Testis (tissue), 2 donors: Measurements from ENCODE around the gene ATOH8.

ENCODE experiments used
- POLR2A ChIP-seq: fragments of 450-650 bp; IDR thresholded peaks from one replicate; pipeline ENCODE4 v1.6.1; 2017; ENCODE audit warnings: antibody characterized with exemption, mild to moderate bottlenecking, moderate library complexity
- TF ChIP-seq, protein P1 (sequence below), 3 experiments: fragments of 450-650 bp in 2 of 3; fragments of 200-600 bp in 1 of 3; sonication (generic) in 1 of 3; IDR thresholded peaks; one replicate each; pipeline ENCODE4 v1.5.1; 2016 to 2019; ENCODE audit warnings: antibody characterized with exemption in 3 of 3, mild to moderate bottlenecking in 2 of 3, moderate library complexity in 1 of 3

GRCh38 chr2:85720533-85720932, 33.3 kb upstream of the ATOH8 start:
- TF ChIP-seq, protein P1, sequence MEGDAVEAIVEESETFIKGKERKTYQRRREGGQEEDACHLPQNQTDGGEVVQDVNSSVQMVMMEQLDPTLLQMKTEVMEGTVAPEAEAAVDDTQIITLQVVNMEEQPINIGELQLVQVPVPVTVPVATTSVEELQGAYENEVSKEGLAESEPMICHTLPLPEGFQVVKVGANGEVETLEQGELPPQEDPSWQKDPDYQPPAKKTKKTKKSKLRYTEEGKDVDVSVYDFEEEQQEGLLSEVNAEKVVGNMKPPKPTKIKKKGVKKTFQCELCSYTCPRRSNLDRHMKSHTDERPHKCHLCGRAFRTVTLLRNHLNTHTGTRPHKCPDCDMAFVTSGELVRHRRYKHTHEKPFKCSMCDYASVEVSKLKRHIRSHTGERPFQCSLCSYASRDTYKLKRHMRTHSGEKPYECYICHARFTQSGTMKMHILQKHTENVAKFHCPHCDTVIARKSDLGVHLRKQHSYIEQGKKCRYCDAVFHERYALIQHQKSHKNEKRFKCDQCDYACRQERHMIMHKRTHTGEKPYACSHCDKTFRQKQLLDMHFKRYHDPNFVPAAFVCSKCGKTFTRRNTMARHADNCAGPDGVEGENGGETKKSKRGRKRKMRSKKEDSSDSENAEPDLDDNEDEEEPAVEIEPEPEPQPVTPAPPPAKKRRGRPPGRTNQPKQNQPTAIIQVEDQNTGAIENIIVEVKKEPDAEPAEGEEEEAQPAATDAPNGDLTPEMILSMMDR (IDR thresholded peaks at IDR 0.05) = no peak
- no peak for TF ChIP-seq POLR2A
